Astrocyte (in vitro differentiated cells and primary cell): ENCODE data around the gene TPX2. TPM values are rescaled to one million over a fixed set of nuclear protein-coding genes. Genes with fewer than 3 reads are reported as not detected.

ENCODE experiments used
- DNase-seq: peaks from one replicate; pipeline ENCODE4 v3.0.0-alpha.2; 2010; ENCODE audit warnings: low read depth
- FAIRE-seq: peaks from 2 replicates; lab custom pipeline; 2011; peaks lifted over from hg19 to GRCh38; lab: Jason Lieb, UNC
- H2AFZ ChIP-seq: 2 replicates; pipeline ENCODE4 v1.6.0; 2012; ENCODE audit warnings: low read depth, low read length, inconsistent platforms
- H3K27ac ChIP-seq: 2 replicates; pipeline ENCODE4 v1.5.1; 2011; ENCODE audit warnings: low read depth, low read length, inconsistent platforms
- H3K27me3 ChIP-seq: 2 replicates; pipeline ENCODE4 v1.6.0; 2011; ENCODE audit warnings: low read length, inconsistent platforms; ENCODE audit not compliant: insufficient read depth
- H3K36me3 ChIP-seq: 2 replicates; pipeline ENCODE4 v1.5.1; 2011; ENCODE audit warnings: low read length, inconsistent platforms; ENCODE audit not compliant: insufficient read depth
- H3K4me1 ChIP-seq: 2 replicates; pipeline ENCODE4 v1.5.1; 2011; ENCODE audit warnings: low read length, inconsistent platforms; ENCODE audit not compliant: insufficient read depth
- H3K4me2 ChIP-seq: 2 replicates; pipeline ENCODE4 v1.6.0; 2012; ENCODE audit warnings: low read length, inconsistent platforms
- H3K4me3 ChIP-seq: 2 replicates; pipeline ENCODE4 v1.5.1; 2011; ENCODE audit warnings: low read depth, mild to moderate bottlenecking, low read length, inconsistent platforms; ENCODE audit not compliant: insufficient read depth
- H3K79me2 ChIP-seq: 2 replicates; pipeline ENCODE4 v1.6.0; 2012; ENCODE audit warnings: mild to moderate bottlenecking, low read length, inconsistent platforms; ENCODE audit not compliant: insufficient read depth
- H3K9ac ChIP-seq: 2 replicates; pipeline ENCODE4 v1.6.0; 2012; ENCODE audit warnings: mild to moderate bottlenecking, low read length, inconsistent platforms
- H3K9me3 ChIP-seq: 2 replicates; pipeline ENCODE4 v1.5.1; 2012; ENCODE audit warnings: low read depth, mild to moderate bottlenecking, low read length, inconsistent platforms; ENCODE audit not compliant: insufficient read depth
- H4K20me1 ChIP-seq: 2 replicates; pipeline ENCODE4 v1.6.0; 2012; ENCODE audit warnings: low read length, inconsistent platforms; ENCODE audit not compliant: insufficient read depth
- H3K27ac Mint-ChIP-seq: one replicate; pipeline ENCODE4 v1.8.0; 2021; ENCODE audit warnings: mild to moderate bottlenecking, mixed read lengths; ENCODE audit not compliant: unreplicated experiment
- H3K27me3 Mint-ChIP-seq: one replicate; pipeline ENCODE4 v1.8.0; 2021; ENCODE audit warnings: low read depth, mixed read lengths; ENCODE audit not compliant: unreplicated experiment
- H3K36me3 Mint-ChIP-seq: one replicate; pipeline ENCODE4 v1.8.0; 2021; ENCODE audit warnings: low read depth, mixed read lengths; ENCODE audit not compliant: unreplicated experiment
- H3K4me1 Mint-ChIP-seq: one replicate; pipeline ENCODE4 v1.8.0; 2021; ENCODE audit warnings: low read depth, mixed read lengths; ENCODE audit not compliant: unreplicated experiment
- H3K4me3 Mint-ChIP-seq: one replicate; pipeline ENCODE4 v1.8.0; 2021; ENCODE audit warnings: mild to moderate bottlenecking, moderate library complexity, mixed read lengths; ENCODE audit not compliant: unreplicated experiment
- H3K9me3 Mint-ChIP-seq: one replicate; pipeline ENCODE4 v1.8.0; 2021; ENCODE audit warnings: mild to moderate bottlenecking, mixed read lengths; ENCODE audit not compliant: unreplicated experiment
- CTCF ChIP-seq: IDR thresholded peaks from 2 replicates; pipeline ENCODE4 v1.5.1; 2011; ENCODE audit warnings: low read depth, mild to moderate bottlenecking, inconsistent platforms, low read length, moderate library complexity; ENCODE audit not compliant: insufficient read depth
- EZH2 ChIP-seq: IDR thresholded peaks from 2 replicates; pipeline ENCODE4 v1.6.1; 2012; ENCODE audit warnings: mild to moderate bottlenecking, low read length, inconsistent platforms; ENCODE audit not compliant: insufficient read depth
- total RNA-seq: library from RNA; stranded (reverse); gene quantifications from 2 replicates; pipeline ENCODE4 v1.2.1, GENCODE V29; 2021

The TPX2 gene
- total RNA-seq, 1 donor from 2014 or later: 41.6 TPM

DNA sequence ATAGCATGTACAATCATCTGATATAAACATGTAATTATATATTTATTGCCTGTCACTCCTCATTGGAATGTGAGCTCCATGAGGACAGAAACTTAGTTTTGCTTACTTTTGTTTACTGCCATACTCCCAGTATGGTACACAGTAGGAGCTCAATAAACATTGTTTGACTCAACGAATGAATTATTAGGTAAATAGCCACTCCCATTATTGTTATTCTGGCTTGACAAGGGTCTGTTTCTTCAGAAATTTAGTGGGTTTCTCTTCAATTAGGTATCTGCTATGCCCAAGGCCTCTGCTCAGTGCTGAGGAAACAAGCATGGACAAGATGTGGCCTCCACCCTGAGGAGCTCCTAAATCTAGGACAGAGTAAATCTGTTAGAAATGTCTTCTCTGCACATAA, 22.7 kb upstream of the TPX2 start:
- no peaks in the 10 kb centered on the region for H3K27me3 Mint-ChIP-seq
- H3K79me2 ChIP-seq: peaks cover 90% of the 10 kb centered on the region
- TF ChIP-seq CTCF (no peak), EZH2 (no peak)
- FAIRE-seq (no peak), DNase-seq (no peak)
- H3K4me3 ChIP-seq: no peak overlapping the region
- peaks cover 76% of the 10 kb centered on the region for H3K4me1 ChIP-seq
- H3K4me3 Mint-ChIP-seq: peak overlapping the region; percentile 52
- no peak overlapping the region for H3K27ac ChIP-seq
- H3K36me3 Mint-ChIP-seq: peaks cover 42% of the 10 kb centered on the region
- no peak overlapping the region for H3K9ac ChIP-seq
- no peaks in the 10 kb centered on the region for H3K27me3 ChIP-seq
- H3K4me2 ChIP-seq: peak overlapping the region; percentile 45
- peak overlapping the region; percentile 34 for H3K27ac Mint-ChIP-seq
- H3K4me1 Mint-ChIP-seq: peaks cover 72% of the 10 kb centered on the region
- no peaks in the 10 kb centered on the region for H3K9me3 Mint-ChIP-seq
- no peaks in the 10 kb centered on the region for H3K9me3 ChIP-seq
- peaks cover 20% of the 10 kb centered on the region for H3K36me3 ChIP-seq
- peaks cover 21% of the 10 kb centered on the region for H4K20me1 ChIP-seq
- H2AFZ ChIP-seq: no peak overlapping the region

DNA sequence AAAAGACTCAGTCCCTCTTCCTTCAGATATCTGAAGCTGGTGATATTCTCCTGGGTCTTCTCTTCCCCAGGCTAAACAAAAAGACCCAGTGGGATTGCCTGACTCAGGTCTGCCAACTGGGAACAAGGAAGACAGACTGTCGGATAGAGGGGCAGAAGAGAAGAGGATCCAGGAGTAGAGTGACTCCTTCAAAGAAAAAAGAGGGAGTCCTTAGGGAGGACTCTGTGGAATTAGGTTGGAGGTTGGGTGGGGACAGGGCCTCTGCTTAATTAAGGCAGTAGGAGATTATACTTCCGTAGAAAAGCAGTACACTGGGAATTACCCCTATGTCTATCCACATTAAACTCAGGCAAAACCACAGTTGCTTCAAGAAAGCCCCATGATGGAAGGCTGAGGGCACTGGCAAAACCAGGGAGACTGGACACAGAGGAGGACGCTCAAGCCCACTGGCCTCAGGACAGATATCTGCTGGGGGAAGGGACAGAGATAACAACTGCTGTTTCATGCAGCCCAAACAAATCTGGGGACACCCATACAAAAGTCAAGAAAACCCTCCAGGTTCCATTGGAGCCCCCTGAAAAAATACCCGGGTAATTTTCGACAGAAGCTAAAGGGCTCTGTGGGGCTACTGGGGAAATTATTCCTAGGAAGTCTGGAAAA, 22.1 kb upstream of the TPX2 start:
- TF ChIP-seq EZH2 (no peak), CTCF (no peak)

GRCh38 chr20:31717478-31718201, 21.4 kb upstream of the TPX2 start:
- Histone ChIP-seq H3K79me2 (peaks cover 90% of the 10 kb centered on the region), H3K36me3 (peaks cover 20% of the 10 kb centered on the region), H3K4me2 (peak overlapping the region; percentile 45), H2AFZ (no peak overlapping the region), H3K9me3 (no peaks in the 10 kb centered on the region), H3K9ac (no peak overlapping the region), H3K4me3 (no peak overlapping the region), H3K27me3 (no peaks in the 10 kb centered on the region), H3K27ac (no peak overlapping the region), H4K20me1 (peaks cover 21% of the 10 kb centered on the region), H3K4me1 (peaks cover 69% of the 10 kb centered on the region)
- Mint-ChIP-seq H3K36me3 (peaks cover 45% of the 10 kb centered on the region), H3K27me3 (no peaks in the 10 kb centered on the region), H3K4me3 (peak overlapping the region; percentile 68), H3K9me3 (no peaks in the 10 kb centered on the region), H3K27ac (no peak overlapping the region), H3K4me1 (peaks cover 66% of the 10 kb centered on the region)
- DNase-seq (no peak), FAIRE-seq (no peak)
- TF ChIP-seq EZH2: no peak
- no peak for TF ChIP-seq CTCF

More for the DNA sequence above, 22.1 kb upstream of the TPX2 start:
- Mint-ChIP-seq H3K27me3 (no peaks in the 10 kb centered on the region), H3K27ac (peak overlapping the region; percentile 34), H3K4me3 (peak overlapping the region; percentile 52), H3K9me3 (no peaks in the 10 kb centered on the region), H3K36me3 (peaks cover 44% of the 10 kb centered on the region), H3K4me1 (peaks cover 71% of the 10 kb centered on the region)
- DNase-seq (no peak), FAIRE-seq (no peak)
- H2AFZ ChIP-seq: no peak overlapping the region
- H3K4me1 ChIP-seq: peaks cover 76% of the 10 kb centered on the region
- peaks cover 90% of the 10 kb centered on the region for H3K79me2 ChIP-seq
- H3K27ac ChIP-seq: no peak overlapping the region
- no peaks in the 10 kb centered on the region for H3K9me3 ChIP-seq
- H4K20me1 ChIP-seq: peaks cover 21% of the 10 kb centered on the region
- H3K27me3 ChIP-seq: no peaks in the 10 kb centered on the region
- peaks cover 20% of the 10 kb centered on the region for H3K36me3 ChIP-seq
- no peak overlapping the region for H3K4me3 ChIP-seq
- H3K4me2 ChIP-seq: peak overlapping the region; percentile 45
- H3K9ac ChIP-seq: no peak overlapping the region
